Measurements from ENCODE around the gene AKR1C2. TPM values are rescaled to one million over a fixed set of nuclear protein-coding genes. Genes with fewer than 3 reads are reported as not detected.
"Not testable (repeated sequence)": the region's sequence is repeated elsewhere in the genome, so short reads cannot be mapped to it uniquely, and the experiment has no call there.

Gene AKR1C2
- total RNA-seq, 2 donors from 2014 or later, result 6.4 to 8.2 TPM

DNA sequence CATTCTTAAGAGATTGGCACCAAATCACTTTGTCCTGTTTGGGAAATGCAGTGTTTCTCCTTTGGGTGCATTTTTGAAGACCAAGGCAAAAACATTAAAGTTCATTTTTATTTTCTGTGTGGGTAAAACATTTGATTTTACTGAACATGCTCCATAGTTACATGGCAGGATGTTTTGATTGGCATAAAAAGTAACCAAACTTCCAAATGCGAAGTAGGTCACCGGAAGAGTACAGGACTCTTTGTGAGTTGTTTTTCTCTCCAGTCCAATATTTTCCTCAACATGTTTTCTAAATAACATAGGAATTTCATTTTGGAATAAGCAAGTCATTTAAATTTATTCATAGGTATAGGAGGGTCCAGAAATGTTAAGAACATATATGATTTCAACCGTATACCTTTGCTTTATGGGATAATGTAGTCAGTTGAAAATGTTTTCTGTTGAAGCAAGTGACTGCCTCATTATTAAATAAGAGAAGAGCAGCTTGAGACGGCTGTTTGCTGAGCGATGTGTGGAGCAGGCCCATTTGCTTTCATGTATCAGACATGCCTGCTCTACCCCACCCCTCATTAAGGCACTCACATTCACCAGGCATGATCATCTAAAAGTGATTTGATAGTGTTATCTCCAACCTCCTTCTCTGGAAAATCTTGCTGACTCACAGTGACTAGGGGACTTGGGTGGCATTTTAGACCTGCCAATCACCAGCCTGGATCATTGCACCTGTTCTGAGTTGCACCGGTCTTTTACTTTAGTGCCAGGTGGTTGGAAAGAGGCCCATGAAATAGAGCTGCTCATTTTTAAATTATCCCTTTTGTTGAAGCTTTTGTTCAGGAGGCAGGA is 16.3 kb upstream of the AKR1C2 start:
- not testable (repeated sequence) for H3K4me3 ChIP-seq; H3K4me1 ChIP-seq (replicated peaks); H3K27ac ChIP-seq; H3K9me3 ChIP-seq; DNase-seq (ENCODE audit: low spot score); H3K27me3 ChIP-seq (replicated peaks; ENCODE audit: insufficient read depth); H3K36me3 ChIP-seq
- intact Hi-C loops (cut with DNase I), result loop anchor here (10.0 kb wide), 1 partner anchor 75 kb away; the partner anchor contains the start of gene AKR1C3
- WGBS, result 82% methylated on average over 6 of the region's 6 CpGs

DNA sequence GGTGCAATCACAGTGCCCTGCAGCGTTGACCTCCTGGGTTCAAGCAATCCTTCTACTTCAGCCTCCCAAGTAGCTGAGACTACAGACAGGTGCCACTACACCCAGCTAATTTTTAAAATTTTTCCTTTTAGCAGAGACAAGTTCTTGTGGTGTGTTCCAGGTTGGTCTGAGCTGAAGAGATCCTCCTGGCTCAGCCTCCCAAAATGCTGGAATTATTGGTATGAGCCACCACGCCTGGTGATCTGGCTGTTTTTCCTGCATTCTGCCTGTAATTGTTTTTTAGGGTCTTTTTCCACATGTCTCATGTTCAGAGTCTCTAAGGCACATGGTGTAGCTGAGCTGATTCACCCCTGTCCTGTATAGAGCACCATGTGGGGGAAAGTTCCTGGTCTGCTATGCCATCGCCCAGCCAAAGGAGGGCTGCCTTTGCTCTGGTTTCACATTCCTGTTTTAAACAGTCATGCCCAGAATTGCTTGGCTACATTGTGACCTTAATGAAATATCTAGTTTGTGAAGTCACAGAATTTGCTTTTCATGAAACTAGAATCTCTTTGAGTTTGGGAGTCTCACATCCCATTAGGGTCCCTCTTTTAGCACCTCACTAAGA is 15.1 kb upstream of the AKR1C2 start:
- not testable (repeated sequence) for DNase-seq (ENCODE audit: low spot score); H3K4me1 ChIP-seq (replicated peaks); H3K4me3 ChIP-seq; H3K27me3 ChIP-seq (replicated peaks; ENCODE audit: insufficient read depth); H3K36me3 ChIP-seq; H3K27ac ChIP-seq; H3K9me3 ChIP-seq
- intact Hi-C loops (cut with DNase I), result loop anchor here (10.0 kb wide), 1 partner anchor 76 kb away; the partner anchor contains the start of gene AKR1C3
- TF ChIP-seq CTCF (IDR thresholded peaks at IDR 0.05), result peak in 1 of 4 experiments; percentile 31
- 42% methylated on average over 3 of the region's 3 CpGs for WGBS

DNA sequence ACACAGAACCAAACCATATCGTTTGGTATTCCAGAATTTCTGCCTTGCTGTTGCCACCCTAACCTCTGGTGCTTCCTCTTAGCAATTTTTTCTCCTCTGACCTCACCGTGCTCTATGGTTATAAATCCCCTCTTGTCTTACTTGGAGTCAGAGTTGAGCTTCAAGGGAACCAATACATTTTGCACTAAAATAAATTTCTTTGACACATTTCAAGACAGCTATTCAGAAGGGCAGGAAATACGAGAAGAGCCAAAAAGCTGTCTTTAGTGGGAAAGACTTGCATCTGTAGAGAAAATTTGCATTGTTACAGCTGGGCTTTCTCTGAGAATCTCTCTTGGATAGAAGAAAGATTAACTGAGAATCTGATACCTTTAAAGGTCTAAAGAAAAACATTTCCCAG is 14.5 kb upstream of the AKR1C2 start:
- H3K27me3 ChIP-seq (replicated peaks; ENCODE audit: insufficient read depth), result no peaks in the 10 kb centered on the region
- 25% methylated on average over 3 of the region's 3 CpGs for WGBS
- no peak overlapping the region for H3K4me3 ChIP-seq
- intact Hi-C loops (cut with DNase I), result loop anchor here (10.0 kb wide), 1 partner anchor 77 kb away; the partner anchor contains the start of gene AKR1C3
- no peak overlapping the region for H3K27ac ChIP-seq
- TF ChIP-seq CTCF (IDR thresholded peaks at IDR 0.05) (no peak), POLR2A (IDR thresholded peaks at IDR 0.05) (no peak), POLR2AphosphoS5 (IDR thresholded peaks at IDR 0.05) (no peak)
- no peak for DNase-seq (ENCODE audit: low spot score)
- H3K9me3 ChIP-seq, result no peaks in the 10 kb centered on the region
- no peaks in the 10 kb centered on the region for H3K4me1 ChIP-seq (replicated peaks)
- no peaks in the 10 kb centered on the region for H3K36me3 ChIP-seq

DNA sequence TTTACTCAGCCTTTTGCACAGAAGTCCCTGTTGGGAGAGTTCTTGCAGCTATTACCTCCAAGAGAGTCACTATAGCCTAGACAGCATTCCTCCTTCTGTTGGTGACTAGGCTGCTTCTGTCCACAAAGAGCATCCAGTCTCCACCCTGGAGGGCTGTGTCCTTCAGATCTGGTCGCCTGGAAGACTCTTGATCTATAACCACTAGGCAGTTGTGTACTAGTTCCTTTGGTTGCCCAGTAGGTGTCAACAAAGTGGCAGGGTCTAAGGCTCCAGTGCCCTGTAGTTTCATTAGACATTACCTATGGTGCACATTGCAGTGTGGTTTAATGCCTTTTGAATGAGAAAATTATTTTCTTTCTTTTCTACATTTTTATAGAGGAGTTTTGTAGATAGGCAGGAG is 11.3 kb upstream of the AKR1C2 start:
- DNase-seq (ENCODE audit: low spot score), result no peak
- H3K27ac ChIP-seq, result no peak overlapping the region
- no peaks in the 10 kb centered on the region for H3K9me3 ChIP-seq
- no peak overlapping the region for H3K4me3 ChIP-seq
- WGBS, result 74% methylated on average over 1 of the region's 1 CpG
- intact Hi-C loops (cut with DNase I), result loop anchor here (10.0 kb wide), 1 partner anchor 80 kb away; the partner anchor contains the start of gene AKR1C3
- H3K4me1 ChIP-seq (replicated peaks), result no peaks in the 10 kb centered on the region
- TF ChIP-seq POLR2A (IDR thresholded peaks at IDR 0.05) (no peak), POLR2AphosphoS5 (IDR thresholded peaks at IDR 0.05) (no peak), CTCF (IDR thresholded peaks at IDR 0.05) (no peak)
- no peaks in the 10 kb centered on the region for H3K36me3 ChIP-seq
- H3K27me3 ChIP-seq (replicated peaks; ENCODE audit: insufficient read depth), result no peaks in the 10 kb centered on the region

GRCh38 chr10:5014200-5014910 is 10.7 kb upstream of the AKR1C2 start:
- not testable (repeated sequence) for DNase-seq (ENCODE audit: low spot score); H3K36me3 ChIP-seq; H3K4me3 ChIP-seq; H3K4me1 ChIP-seq (replicated peaks); H3K9me3 ChIP-seq; H3K27me3 ChIP-seq (replicated peaks; ENCODE audit: insufficient read depth); H3K27ac ChIP-seq
- intact Hi-C loops (cut with DNase I), result loop anchor here (10.0 kb wide), 1 partner anchor 80 kb away; the partner anchor contains the start of gene AKR1C3
- WGBS, result 44% methylated on average over 4 of the region's 4 CpGs
